Measurements from ENCODE around the gene LRRC74A.

- TF ChIP-seq CTCF (optimal IDR thresholded peaks at IDR 0.05 in 1 of 3, IDR thresholded peaks at IDR 0.05 in 1 of 3, conservative IDR thresholded peaks at IDR 0.05 in 1 of 3; ENCODE audit: extremely low read depth in 1 of 3, insufficient read depth in 2 of 3, low read length in 3 of 3) (no peak), EZH2 (IDR thresholded peaks at IDR 0.05; ENCODE audit: low read length) (no peak)
Observed at GRCh38 chr14:76901171-76902055, 75.2 kb downstream of the LRRC74A start.

All from keratinocyte (primary cell).